GM18867 (cell line): ENCODE measurements around the gene VSIG8.
A peak's percentile ranks its signal among the peaks of the same experiment; 100 is the strongest.

Experiments used
- ATAC-seq: cut with Tn5 transposase; IDR thresholded peaks from one replicate; pipeline ENCODE4 v1.9.1; 2021; ENCODE audit warnings: mild to moderate bottlenecking, moderate library complexity; ENCODE audit not compliant: unreplicated experiment

The VSIG8 gene

GRCh38 chr1:159831412-159832141, 30.9 kb downstream of the VSIG8 start:
- ATAC-seq: no peak

GRCh38 chr1:159830722-159831121, 31.7 kb downstream of the VSIG8 start:
- ATAC-seq: no peak

- ATAC-seq: no peak
Observed at GRCh38 chr1:159829822-159830465, 32.5 kb downstream of the VSIG8 start.

GRCh38 chr1:159829273-159829634, 33.2 kb downstream of the VSIG8 start:
- peak; percentile 83 for ATAC-seq

GRCh38 chr1:159828581-159829272, 33.7 kb downstream of the VSIG8 start:
- ATAC-seq: no peak

GRCh38 chr1:159828176-159828575, 34.3 kb downstream of the VSIG8 start:
- ATAC-seq: no peak

GRCh38 chr1:159827549-159827948, 34.9 kb downstream of the VSIG8 start:
- no peak for ATAC-seq

GRCh38 chr1:159827102-159827490, 35.4 kb downstream of the VSIG8 start:
- no peak for ATAC-seq

GRCh38 chr1:159826441-159827101, 35.9 kb downstream of the VSIG8 start, which contains the start of gene SLAMF8:
SLAMF8 (plus strand) TSS chr1:159826873; CDS start chr1:159826899, 26 bp downstream.
- ATAC-seq: peak; percentile 55

- ATAC-seq: no peak
Observed at GRCh38 chr1:159825564-159825963, 36.9 kb downstream of the VSIG8 start.

GRCh38 chr1:159823406-159823805, 39.1 kb downstream of the VSIG8 start:
- ATAC-seq: no peak

- peak; percentile 65 for ATAC-seq
Observed at GRCh38 chr1:159821171-159821867, 41.1 kb downstream of the VSIG8 start.

- no peak for ATAC-seq
Observed at GRCh38 chr1:159817276-159818041, 45.0 kb downstream of the VSIG8 start.

- ATAC-seq: no peak
Observed at GRCh38 chr1:159815926-159816325, 46.5 kb downstream of the VSIG8 start.

GRCh38 chr1:159804924-159805323, 57.5 kb downstream of the VSIG8 start:
- ATAC-seq: no peak
